Left ventricle myocardium inferior (tissue), 1 donor: ENCODE results near the gene HMGA1. TPM values are rescaled to one million over a fixed set of nuclear protein-coding genes. Genes with fewer than 3 reads are reported as not detected.
"Not testable (repeated sequence)": the region's sequence is repeated elsewhere in the genome, so short reads cannot be mapped to it uniquely, and the experiment has no call there.

Source experiments
- DNase-seq: peaks from one replicate; pipeline ENCODE4 v3.0.0-alpha.2; 2020
- H3K27ac ChIP-seq: fragments of 200-600 bp; replicated peaks from 2 replicates; pipeline ENCODE4 v1.8.0; 2021
- H3K27me3 ChIP-seq: fragments of 200-600 bp; 2 replicates; pipeline ENCODE4 v1.8.0; 2021; ENCODE audit warnings: low read depth
- H3K36me3 ChIP-seq: fragments of 200-600 bp; 2 replicates; pipeline ENCODE4 v1.8.0; 2021
- H3K4me1 ChIP-seq: fragments of 200-600 bp; 2 replicates; pipeline ENCODE4 v1.8.0; 2021
- H3K4me3 ChIP-seq: fragments of 200-600 bp; 2 replicates; pipeline ENCODE4 v1.8.0; 2021; ENCODE audit warnings: mild to moderate bottlenecking, moderate library complexity
- H3K9me3 ChIP-seq: fragments of 200-600 bp; replicated peaks from 2 replicates; pipeline ENCODE4 v1.8.0; 2021
- intact Hi-C: fragments of 100-400 bp; cut with micrococcal nuclease; formaldehyde crosslinking; loops from one replicate; pipeline ENCODE4 v1.11.0; 2022
- total RNA-seq: library from RNA; stranded (reverse); fragmentation: NEBNext Ultra II Directional; extraction: Animal tissue kit (Norgen Biotek cat#: 25700); gene quantifications from one replicate; pipeline ENCODE4 v1.2.1, GENCODE V29; 2021
- TF ChIP-seq, protein P1 (sequence below): fragments of 200-600 bp; IDR thresholded peaks from 2 replicates; pipeline ENCODE4 v1.8.0; 2021; ENCODE audit warnings: antibody characterized with exemption, mild to moderate bottlenecking, borderline replicate concordance
- donor health status: DM: no; HTN: yes; CAD: no; lungs with severe emphysema.

The HMGA1 gene
- total RNA-seq, 1 donor from 2014 or later: 46.7 TPM

DNA sequence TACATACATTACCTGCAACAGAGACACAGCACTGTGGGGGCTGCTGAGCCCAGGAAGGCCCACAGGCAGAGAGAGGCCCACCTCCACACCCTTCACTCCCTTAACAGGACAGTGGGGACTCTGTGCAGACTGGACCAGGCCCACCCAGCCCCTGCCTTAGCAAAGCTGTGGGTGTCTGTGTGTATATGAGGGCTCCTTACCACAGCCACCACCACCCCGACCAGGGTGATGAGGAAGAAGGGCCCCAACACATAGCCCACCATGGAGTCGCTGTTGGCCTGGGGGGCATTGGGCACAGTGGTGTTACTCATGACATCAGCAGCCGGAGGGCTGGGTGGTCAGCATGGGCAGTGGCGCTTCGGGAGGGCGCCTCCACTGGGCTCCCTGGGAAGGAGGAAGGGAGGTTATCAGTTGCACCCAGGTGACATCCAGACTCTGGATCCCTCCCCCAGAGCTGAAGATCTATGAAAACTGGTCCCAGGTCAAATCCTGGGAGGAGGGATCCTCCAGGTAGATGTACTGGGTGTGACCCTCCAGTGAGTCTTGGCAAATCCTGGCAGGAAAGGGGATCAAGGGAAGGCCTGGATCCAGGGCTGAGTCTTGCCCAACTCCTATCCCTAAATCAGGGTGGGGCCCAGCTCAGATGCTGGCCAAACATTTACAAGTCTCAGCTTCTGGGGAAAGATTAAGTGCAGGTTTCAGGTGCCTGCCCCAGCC, 11.0 kb downstream of the HMGA1 start:
- Histone ChIP-seq H3K36me3 (no peaks in the 10 kb centered on the region), H3K27ac (peak overlapping the region; percentile 98), H3K4me3 (peak overlapping the region; percentile 83), H3K27me3 (no peaks in the 10 kb centered on the region), H3K4me1 (peaks cover 44% of the 10 kb centered on the region), H3K9me3 (no peaks in the 10 kb centered on the region)
- DNase-seq: no peak
- TF ChIP-seq, protein P1, sequence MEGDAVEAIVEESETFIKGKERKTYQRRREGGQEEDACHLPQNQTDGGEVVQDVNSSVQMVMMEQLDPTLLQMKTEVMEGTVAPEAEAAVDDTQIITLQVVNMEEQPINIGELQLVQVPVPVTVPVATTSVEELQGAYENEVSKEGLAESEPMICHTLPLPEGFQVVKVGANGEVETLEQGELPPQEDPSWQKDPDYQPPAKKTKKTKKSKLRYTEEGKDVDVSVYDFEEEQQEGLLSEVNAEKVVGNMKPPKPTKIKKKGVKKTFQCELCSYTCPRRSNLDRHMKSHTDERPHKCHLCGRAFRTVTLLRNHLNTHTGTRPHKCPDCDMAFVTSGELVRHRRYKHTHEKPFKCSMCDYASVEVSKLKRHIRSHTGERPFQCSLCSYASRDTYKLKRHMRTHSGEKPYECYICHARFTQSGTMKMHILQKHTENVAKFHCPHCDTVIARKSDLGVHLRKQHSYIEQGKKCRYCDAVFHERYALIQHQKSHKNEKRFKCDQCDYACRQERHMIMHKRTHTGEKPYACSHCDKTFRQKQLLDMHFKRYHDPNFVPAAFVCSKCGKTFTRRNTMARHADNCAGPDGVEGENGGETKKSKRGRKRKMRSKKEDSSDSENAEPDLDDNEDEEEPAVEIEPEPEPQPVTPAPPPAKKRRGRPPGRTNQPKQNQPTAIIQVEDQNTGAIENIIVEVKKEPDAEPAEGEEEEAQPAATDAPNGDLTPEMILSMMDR: no peak
- intact Hi-C loops: no loop called here

DNA sequence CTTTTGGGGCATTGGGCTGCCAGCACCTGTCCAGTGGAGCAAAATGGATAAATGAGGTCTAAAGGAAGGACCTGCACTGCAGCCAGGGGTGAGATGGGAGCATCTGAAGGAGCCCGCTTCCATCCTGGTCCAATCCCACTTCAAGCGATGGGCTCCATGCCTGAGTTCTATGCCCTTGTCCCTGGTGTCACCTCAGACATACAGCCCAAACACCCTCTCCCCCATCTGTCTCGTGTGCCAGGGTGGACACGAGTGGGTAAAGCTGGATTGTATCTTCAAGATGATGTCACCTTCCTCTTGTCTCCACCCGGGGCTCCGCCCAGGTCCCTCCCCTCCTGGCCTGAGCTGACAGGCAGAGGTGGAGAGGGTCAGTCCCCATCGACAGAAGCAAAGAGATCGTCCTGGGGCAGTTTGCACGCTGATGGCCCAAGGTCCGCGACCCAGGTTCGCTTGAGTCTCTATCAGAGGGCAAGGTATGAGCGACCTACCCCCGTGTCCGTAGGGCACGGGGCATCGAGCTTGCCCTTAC, 11.6 kb downstream of the HMGA1 start:
- Histone ChIP-seq H3K4me3 (peak overlapping the region; percentile 83), H3K9me3 (no peaks in the 10 kb centered on the region), H3K36me3 (no peaks in the 10 kb centered on the region), H3K27ac (peak overlapping the region; percentile 98), H3K4me1 (peaks cover 44% of the 10 kb centered on the region), H3K27me3 (no peaks in the 10 kb centered on the region)
- TF ChIP-seq, protein P1: no peak
- intact Hi-C loops: no loop called here
- DNase-seq: peak; percentile 69

DNA sequence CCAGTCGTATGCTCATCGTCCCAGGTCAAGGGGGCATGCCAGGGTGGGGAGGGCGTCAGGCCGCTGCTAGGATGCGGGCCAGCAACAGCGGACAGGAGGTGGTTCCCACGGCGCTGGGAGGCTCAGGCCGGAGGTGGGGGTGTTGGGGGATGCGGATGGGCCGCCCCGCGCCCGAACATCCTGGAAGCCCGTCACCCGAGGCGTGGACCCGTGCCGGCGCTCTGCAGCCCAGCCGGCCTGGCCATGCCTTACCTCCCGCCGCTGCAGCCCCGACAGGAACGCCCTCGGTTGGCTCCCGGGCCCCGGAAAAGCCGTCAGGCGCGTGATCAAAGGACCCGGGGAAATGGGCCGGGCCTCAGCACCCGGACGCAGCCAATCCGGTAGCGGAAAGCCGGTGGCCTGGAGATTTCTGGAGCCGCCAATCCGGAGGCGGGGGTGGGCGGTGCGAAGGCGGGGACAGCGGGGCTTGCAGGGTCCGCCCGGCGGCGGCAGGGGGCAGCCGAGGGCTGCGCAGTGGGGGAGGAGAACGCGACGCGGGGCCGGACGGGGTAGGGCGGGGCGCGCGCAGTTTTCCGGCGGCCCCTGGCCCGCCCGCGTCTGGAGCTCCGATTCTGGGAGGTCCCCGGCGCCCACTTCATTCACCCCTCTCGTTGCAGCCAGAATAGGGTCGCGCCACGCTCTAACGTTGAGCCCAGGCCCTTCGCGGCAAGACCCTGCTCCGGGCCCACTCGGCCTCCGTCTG, 12.2 kb downstream of the HMGA1 start, which contains the start of gene SMIM29:
TSS of gene SMIM29 (minus strand) at position 280 of the 742 bp plus-strand sequence. CDS start 1,215 bp downstream, outside the sequence.
- peaks cover 38% of the 10 kb centered on the region for H3K4me1 ChIP-seq
- peak; percentile 97 for DNase-seq
- no peaks in the 10 kb centered on the region for H3K9me3 ChIP-seq
- TF ChIP-seq, protein P1: peak; percentile 97
- H3K27ac ChIP-seq: peak within 1 kb of the TSS; percentile 98
- H3K36me3 ChIP-seq: no peaks in the 10 kb centered on the region
- intact Hi-C loops: no loop called here
- peak within 1 kb of the TSS; percentile 83 for H3K4me3 ChIP-seq
- no peaks in the 10 kb centered on the region for H3K27me3 ChIP-seq

DNA sequence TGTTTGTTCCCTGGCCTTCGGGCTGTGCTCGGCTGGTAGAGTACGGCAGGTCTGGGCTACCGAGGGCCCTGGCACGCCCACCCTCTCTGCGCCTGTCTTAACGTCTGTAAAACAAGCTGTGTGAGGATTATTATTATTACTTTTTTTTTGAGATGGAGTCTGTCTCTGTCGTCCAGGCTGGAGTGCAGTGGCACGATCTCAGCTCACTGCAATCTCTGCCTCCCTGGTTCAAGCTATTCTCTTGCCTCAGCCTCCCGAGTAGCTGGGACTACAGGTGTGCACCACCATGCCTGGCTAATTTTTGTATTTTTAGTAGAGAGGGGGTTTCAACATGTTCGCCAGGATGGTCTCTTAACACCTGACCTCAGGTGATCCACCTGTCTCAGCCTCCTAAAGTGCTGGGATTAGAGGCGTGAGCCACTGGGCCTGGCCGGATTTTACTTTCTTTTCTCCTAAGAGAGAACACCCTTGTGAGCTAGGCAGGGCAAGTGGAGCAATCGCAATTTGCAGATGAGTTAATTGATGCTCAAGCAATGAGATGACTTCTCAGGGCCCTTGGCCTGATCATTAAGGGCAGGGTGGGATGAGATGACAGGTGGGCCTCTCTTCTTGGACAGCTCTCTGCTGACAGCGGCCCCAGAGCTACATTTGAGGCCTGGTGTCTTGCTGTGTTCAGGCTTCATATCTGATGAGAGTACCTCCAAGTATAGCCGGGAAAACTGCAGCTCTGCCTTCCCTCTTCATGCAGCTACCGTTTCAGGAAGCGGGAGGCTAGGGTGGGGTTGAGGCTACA, 13.0 kb downstream of the HMGA1 start:
- TF ChIP-seq, protein P1: no peak
- no peak for DNase-seq
- intact Hi-C loops: loop anchor here (5.0 kb wide), 1 partner anchor 163 kb away; no protein-coding TSS in a partner anchor
- Histone ChIP-seq H3K4me1 (peaks cover 30% of the 10 kb centered on the region), H3K36me3 (no peaks in the 10 kb centered on the region), H3K9me3 (no peaks in the 10 kb centered on the region), H3K27ac (peak overlapping the region; percentile 98), H3K27me3 (no peaks in the 10 kb centered on the region), H3K4me3 (peak overlapping the region; percentile 83)

DNA sequence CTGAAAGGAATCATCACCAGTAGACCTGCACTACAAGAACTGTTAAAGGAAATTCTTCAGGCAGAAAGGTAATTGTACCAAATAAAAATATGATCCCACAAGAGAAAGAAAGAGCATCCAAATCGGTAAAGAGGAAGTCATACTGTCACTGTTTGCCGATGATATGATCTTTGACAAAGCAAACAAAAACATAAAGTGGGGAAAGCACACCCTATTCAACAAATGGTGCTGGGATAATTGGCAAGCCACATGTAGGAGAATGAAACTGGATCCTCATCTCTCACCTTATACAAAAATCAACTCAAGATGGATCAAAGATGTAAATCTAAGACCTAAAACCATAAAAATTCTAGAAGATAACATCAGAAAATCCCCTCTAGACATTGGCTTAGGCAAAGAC, 15.7 kb downstream of the HMGA1 start:
- H3K27me3 ChIP-seq, H3K9me3 ChIP-seq, H3K36me3 ChIP-seq, DNase-seq, H3K27ac ChIP-seq, H3K4me3 ChIP-seq: not testable (repeated sequence)
- peaks cover 26% of the 10 kb centered on the region for H3K4me1 ChIP-seq
- intact Hi-C loops: loop anchor here (5.0 kb wide), 1 partner anchor 160 kb away; no protein-coding TSS in a partner anchor
